Fibroblast of the aortic adventitia (primary cell): Measurements from ENCODE around the gene DDX49. TPM values are rescaled to one million over a fixed set of nuclear protein-coding genes. Genes with fewer than 3 reads are reported as not detected.
A peak's percentile ranks its signal among the peaks of the same experiment; 100 is the strongest.

Experiments
- DNase-seq: peaks from one replicate; pipeline ENCODE4 v3.0.0-alpha.2; 2010; ENCODE audit warnings: low read depth
- H3K4me3 ChIP-seq: 2 replicates; pipeline ENCODE4 v1.5.1; 2011; ENCODE audit warnings: low read depth, mild to moderate bottlenecking, control low read depth, low read length, moderate library complexity
- total RNA-seq: library from RNA; depleted of rRNA; stranded (reverse); fragments of >200 nt; gene quantifications from 2 replicates; pipeline ENCODE4 v1.2.3, GENCODE V29; 2012; ENCODE audit warnings: low replicate concordance
- TF ChIP-seq, protein P1 (sequence below): IDR thresholded peaks from 2 replicates; pipeline ENCODE4 v1.5.1; 2011; ENCODE audit warnings: mild to moderate bottlenecking, low read length, control low read depth, inconsistent platforms; ENCODE audit not compliant: insufficient read depth

Gene DDX49
- total RNA-seq, 1 donor: 42.1 TPM

DNA sequence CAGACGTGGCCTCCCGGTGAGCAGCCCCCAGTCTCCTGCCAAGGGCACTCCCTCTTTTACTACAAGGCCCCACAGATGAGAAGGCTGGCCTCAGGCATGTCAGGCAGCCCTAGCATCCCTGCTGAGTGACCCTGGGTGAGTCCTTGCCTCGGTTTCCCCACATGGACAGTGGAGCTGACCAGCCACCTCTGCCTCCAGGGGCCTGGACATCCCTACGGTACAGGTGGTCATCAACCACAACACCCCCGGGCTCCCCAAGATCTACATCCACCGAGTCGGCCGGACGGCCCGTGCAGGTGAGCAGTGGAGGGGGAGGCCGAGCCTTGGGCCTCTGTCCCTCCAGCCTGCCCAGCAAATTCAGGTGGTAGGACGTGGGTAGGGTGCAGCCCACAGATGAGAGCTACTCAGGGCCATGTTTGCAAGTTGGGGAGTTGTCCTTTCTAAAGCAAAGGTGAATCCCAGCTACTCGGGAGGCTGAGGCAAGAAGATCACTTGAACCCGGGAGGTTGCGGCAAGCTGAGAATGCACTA lies 5.2 kb downstream of the DDX49 start:
- TF ChIP-seq, protein P1, sequence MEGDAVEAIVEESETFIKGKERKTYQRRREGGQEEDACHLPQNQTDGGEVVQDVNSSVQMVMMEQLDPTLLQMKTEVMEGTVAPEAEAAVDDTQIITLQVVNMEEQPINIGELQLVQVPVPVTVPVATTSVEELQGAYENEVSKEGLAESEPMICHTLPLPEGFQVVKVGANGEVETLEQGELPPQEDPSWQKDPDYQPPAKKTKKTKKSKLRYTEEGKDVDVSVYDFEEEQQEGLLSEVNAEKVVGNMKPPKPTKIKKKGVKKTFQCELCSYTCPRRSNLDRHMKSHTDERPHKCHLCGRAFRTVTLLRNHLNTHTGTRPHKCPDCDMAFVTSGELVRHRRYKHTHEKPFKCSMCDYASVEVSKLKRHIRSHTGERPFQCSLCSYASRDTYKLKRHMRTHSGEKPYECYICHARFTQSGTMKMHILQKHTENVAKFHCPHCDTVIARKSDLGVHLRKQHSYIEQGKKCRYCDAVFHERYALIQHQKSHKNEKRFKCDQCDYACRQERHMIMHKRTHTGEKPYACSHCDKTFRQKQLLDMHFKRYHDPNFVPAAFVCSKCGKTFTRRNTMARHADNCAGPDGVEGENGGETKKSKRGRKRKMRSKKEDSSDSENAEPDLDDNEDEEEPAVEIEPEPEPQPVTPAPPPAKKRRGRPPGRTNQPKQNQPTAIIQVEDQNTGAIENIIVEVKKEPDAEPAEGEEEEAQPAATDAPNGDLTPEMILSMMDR: no peak

DNA sequence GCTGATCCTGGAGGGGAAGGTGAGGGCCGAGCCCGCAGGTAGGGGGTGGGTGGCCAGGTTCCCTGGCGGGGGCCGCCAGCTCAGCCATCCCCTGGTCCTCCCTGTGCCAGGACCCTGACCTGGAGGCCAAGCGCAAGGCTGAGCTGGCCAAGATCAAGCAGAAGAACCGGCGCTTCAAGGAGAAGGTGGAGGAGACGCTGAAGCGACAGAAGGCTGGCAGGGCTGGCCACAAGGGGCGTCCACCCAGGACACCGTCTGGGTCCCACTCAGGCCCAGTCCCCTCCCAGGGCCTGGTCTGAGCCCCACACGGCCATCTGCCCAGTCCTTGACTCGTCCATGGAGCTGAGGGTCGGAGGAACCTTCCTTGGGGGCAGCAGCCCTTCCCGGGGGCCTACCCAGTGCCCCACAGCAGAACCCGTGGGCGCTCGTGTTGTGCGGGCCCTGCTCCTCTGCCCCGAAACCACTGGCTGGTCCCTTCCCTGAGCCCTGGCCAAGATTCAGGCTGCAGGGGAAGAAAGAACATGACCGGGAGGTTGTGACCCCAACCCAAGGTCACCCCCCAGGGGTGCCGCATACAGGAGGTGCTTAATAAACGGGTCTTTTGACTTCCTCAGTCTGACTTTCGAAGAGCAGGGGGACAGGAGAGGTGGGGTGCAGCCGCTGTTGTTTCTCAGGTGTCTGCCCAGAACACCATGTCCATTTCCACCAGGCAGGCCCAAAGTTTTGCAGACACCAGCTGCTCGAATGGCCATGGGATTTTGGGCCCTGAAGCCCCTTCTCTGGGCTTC lies 8.7 kb downstream of the DDX49 start:
- H3K4me3 ChIP-seq: no peak overlapping the region
- TF ChIP-seq, protein P1: no peak
- no peak for DNase-seq

More for the DNA sequence above, 5.2 kb downstream of the DDX49 start:
- H3K4me3 ChIP-seq: no peak overlapping the region
- DNase-seq: no peak

DNA sequence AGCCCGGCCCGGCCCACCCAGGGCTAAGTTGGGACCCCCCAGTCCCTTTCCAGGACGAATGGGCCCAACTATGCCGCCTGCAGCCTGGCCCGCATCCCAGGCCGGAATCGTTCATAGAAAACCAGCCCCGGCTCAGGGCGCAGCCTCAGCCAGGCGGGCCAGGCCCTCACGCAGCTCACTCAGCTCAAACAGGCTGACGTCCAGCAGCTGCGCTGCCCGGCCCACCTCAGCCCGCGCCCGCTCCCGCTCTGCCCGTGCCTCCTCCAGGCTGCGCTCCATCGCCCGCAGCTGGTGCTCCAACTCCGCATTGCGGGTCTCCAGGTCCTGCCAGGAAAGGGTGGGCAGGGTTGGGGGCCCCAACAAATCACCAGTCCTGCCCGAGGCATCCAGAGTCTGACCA lies 9.8 kb downstream of the DDX49 start:
- DNase-seq: no peak
- TF ChIP-seq, protein P1: no peak
- no peak overlapping the region for H3K4me3 ChIP-seq

DNA sequence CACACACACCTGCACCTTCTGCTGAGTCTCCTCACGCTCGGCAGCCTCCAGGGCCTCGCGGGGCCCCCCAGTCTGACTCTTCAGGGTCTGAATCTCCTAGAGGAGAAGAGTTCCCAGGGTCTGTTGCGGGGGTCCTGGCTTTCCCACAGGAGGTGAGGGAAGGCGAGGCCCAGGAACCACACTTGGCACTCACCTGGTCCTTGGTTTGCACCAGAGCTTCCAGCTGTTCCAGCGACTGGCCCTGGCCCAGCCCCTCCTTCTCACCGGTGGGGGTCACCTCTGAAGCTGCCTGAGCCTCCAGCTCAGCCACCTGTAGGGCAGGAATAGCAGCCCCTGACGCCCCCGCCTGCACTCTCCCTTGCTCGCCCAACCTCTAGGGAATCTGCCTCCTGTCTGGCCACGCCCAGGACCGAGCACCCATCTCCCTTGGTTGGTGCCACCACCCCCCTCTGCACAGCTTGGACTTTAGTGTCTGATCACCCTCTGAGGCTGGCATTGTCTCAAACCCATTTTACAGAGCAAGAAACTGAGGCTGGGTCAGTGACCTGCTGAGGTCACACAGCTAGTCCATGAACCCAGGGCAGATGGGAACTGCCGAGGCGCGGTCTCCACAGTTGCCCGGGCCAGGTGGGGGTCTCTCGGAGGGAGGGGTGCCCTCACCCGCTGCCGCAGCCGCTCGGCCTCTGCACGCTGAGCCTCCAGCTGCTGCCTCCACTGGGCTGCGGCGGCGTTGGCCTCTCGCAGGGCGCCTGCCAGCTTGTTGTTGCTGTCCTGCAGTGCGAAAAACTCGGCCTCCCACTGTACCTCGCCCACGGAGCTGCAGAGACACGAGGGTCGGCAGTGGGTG lies 12.0 kb downstream of the DDX49 start:
- H3K4me3 ChIP-seq: no peak overlapping the region
- no peak for DNase-seq
- TF ChIP-seq, protein P1: no peak

DNA sequence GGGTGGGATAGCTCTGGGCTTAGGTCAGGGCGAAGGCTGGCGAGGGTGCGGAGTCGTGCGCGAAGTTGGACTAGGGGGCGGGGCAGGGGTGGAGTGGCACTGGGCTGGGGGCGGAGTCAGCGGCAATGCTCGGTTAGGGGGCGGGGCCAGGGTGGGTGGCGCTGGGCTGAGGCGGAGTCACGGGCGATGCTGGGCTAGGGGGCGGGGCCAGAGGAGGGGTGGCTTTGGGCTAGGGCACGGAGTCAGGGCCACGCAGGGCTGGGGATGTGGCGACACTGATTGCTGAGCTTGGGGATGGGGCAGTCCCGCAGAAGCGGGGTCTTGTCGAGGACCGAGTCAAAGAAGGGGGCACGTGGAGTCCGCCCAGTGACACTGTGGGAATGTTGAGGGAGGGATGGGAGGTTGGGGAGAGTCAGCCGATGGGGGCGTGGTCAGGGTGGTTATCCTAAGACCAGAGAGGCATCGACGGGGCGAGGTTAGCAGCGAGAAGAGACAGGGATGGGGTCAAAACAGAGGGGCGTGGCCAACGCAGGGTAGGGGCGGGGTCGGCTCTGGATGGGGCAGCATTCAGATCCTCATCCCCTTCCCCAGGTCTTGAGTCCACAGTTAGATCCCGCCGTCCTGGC lies 12.8 kb downstream of the DDX49 start:
- no peak overlapping the region for H3K4me3 ChIP-seq
- TF ChIP-seq, protein P1: no peak
- DNase-seq: peak; percentile 39

DNA sequence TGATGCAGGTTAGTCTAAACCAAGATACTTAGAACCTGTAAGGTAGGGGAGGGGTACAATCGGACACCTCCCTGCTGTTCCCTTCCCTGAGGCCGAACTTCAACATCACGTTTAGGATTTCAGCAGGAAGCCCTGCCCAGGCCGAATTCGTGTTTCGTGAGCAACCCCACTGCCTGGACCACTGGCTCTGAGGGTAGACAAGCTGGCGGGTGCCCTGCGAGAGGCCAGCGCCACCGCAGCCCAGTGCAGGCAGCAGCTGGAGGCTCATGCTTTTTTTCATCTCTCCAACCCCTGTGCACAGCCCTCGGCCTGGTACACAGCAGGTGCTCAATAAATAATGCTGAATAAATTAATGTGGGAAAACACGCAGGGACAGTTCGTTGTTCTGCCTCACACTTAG lies 13.8 kb downstream of the DDX49 start:
- no peak overlapping the region for H3K4me3 ChIP-seq
- TF ChIP-seq, protein P1: no peak
- no peak for DNase-seq
